ENCODE data around the gene ZBTB4.
"Not testable (repeated sequence)": the region's sequence is repeated elsewhere in the genome, so short reads cannot be mapped to it uniquely, and the experiment has no call there.

The ZBTB4 gene

DNA sequence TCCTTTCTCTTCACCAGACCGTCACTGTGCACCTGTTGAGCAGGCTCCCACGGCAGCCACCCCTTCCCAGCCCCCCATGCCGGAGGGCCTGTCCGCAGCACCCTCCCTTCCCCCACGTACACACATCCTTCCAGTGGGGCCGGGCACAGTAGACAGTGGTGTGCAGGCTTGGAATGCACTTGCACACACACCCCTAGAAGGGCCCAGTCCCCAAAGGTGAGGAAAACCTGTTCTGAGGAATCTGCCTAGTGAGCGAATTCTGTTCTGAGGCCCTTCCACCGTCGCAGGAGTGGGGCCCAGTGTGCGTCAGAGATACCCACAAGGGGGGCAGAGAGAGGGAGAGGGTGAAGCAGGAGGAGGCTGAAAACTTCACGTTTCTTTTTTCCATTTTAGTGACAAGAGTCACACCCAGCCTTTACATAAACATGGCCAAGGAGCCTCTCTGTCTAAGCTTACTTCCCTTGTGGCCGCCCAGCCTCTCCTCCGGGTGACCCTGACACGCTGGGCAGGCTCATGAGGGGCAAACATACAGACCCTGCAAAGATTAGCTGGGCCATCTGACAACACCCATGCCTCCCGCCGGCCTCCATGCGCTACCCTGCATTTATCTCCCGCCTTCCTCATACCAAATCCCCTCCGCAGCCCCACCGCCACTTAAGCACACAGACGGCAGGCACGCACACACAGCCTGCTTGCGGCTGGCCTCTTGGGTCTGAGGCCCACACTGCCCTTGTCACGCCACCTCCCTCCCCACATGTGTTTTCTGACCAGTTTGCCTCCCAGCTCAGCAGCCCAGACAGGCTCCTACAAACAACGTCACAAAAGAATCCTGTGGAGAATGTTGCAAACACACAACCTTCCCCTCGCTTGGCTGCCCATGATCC lies 1.8 kb downstream of the ZBTB4 start:
- Histone ChIP-seq H3K9ac (ENCODE audit: insufficient read length, low read depth) (peak overlapping the region; percentile 44), H3K27me3 (ENCODE audit: insufficient read depth, insufficient read length) (no peaks in the 10 kb centered on the region), H3K9me3 (ENCODE audit: insufficient read depth, low read length) (no peaks in the 10 kb centered on the region), H3K36me3 (ENCODE audit: insufficient read depth, insufficient read length, low read length) (peaks cover 2% of the 10 kb centered on the region), H3K4me1 (ENCODE audit: insufficient read depth, insufficient read length) (peaks cover 18% of the 10 kb centered on the region), H3K4me3 (ENCODE audit: insufficient read length, low read depth) (no peak overlapping the region)
- TF ChIP-seq YY1 (IDR thresholded peaks at IDR 0.05; ENCODE audit: insufficient read depth, insufficient read length) (no peak), ZNF274 (IDR thresholded peaks at IDR 0.05; ENCODE audit: low read depth, low read length) (no peak), SUZ12 (IDR thresholded peaks at IDR 0.05; ENCODE audit: extremely low read depth, insufficient read depth, insufficient read length) (no peak)
- no peak for DNase-seq (ENCODE audit: low read depth, low spot score)

DNA sequence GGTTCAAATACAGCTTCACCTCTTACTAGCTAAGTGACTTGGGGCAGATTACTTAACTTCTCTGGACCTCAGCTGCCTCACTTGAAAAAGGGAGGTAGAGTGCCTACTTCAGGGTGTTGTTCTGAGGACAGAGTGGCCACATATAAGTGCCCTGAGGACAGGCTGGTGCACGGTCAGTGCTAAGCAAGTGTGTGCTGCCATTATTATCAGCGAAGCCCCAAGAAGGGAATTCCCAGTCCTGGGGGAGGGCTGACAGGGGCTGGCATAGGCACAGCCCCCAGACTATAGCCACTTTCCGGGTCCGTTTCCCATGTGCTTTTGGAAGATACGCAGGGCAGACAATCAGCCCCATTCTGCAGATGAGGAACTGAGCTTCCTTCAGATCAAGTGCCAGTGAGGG lies 2.5 kb downstream of the ZBTB4 start:
- no peak overlapping the region for H3K4me3 ChIP-seq (ENCODE audit: insufficient read length, low read depth)
- peaks cover 2% of the 10 kb centered on the region for H3K36me3 ChIP-seq (ENCODE audit: insufficient read depth, insufficient read length, low read length)
- TF ChIP-seq ZNF274 (IDR thresholded peaks at IDR 0.05; ENCODE audit: low read depth, low read length), result no peak
- TF ChIP-seq SUZ12 (IDR thresholded peaks at IDR 0.05; ENCODE audit: extremely low read depth, insufficient read depth, insufficient read length), result no peak
- TF ChIP-seq YY1 (IDR thresholded peaks at IDR 0.05; ENCODE audit: insufficient read depth, insufficient read length), result no peak
- H3K27me3 ChIP-seq (ENCODE audit: insufficient read depth, insufficient read length), result no peaks in the 10 kb centered on the region
- H3K9me3 ChIP-seq (ENCODE audit: insufficient read depth, low read length), result no peaks in the 10 kb centered on the region
- no peak for DNase-seq (ENCODE audit: low read depth, low spot score)
- H3K4me1 ChIP-seq (ENCODE audit: insufficient read depth, insufficient read length), result peaks cover 18% of the 10 kb centered on the region
- H3K9ac ChIP-seq (ENCODE audit: insufficient read length, low read depth), result no peak overlapping the region

DNA sequence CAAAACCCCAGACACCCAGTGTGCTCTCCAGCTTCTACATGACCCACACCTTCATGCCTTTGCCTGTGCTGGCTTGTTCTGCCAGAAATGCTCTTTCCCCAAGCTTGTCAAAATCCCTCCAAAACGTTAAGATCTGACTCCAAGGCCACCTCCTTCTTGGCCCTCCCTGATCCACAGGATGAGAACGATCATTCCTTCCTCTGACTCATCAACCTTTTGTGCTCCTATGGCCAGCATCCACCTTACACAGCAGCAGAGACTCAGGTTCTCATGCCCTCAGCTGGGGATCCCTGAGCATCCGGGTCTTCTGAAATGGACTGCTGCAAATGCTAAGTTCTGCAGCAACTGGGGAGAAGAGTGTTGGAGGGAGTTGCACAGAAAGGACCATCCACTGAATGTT lies 2.9 kb downstream of the ZBTB4 start:
- H3K4me1 ChIP-seq (ENCODE audit: insufficient read depth, insufficient read length), result peaks cover 18% of the 10 kb centered on the region
- H3K9me3 ChIP-seq (ENCODE audit: insufficient read depth, low read length), result no peaks in the 10 kb centered on the region
- peaks cover 2% of the 10 kb centered on the region for H3K36me3 ChIP-seq (ENCODE audit: insufficient read depth, insufficient read length, low read length)
- no peaks in the 10 kb centered on the region for H3K27me3 ChIP-seq (ENCODE audit: insufficient read depth, insufficient read length)
- TF ChIP-seq SUZ12 (IDR thresholded peaks at IDR 0.05; ENCODE audit: extremely low read depth, insufficient read depth, insufficient read length), result no peak
- no peak for TF ChIP-seq YY1 (IDR thresholded peaks at IDR 0.05; ENCODE audit: insufficient read depth, insufficient read length)
- TF ChIP-seq ZNF274 (IDR thresholded peaks at IDR 0.05; ENCODE audit: low read depth, low read length), result no peak
- peak overlapping the region; percentile 9 for H3K9ac ChIP-seq (ENCODE audit: insufficient read length, low read depth)
- DNase-seq (ENCODE audit: low read depth, low spot score), result no peak
- no peak overlapping the region for H3K4me3 ChIP-seq (ENCODE audit: insufficient read length, low read depth)

DNA sequence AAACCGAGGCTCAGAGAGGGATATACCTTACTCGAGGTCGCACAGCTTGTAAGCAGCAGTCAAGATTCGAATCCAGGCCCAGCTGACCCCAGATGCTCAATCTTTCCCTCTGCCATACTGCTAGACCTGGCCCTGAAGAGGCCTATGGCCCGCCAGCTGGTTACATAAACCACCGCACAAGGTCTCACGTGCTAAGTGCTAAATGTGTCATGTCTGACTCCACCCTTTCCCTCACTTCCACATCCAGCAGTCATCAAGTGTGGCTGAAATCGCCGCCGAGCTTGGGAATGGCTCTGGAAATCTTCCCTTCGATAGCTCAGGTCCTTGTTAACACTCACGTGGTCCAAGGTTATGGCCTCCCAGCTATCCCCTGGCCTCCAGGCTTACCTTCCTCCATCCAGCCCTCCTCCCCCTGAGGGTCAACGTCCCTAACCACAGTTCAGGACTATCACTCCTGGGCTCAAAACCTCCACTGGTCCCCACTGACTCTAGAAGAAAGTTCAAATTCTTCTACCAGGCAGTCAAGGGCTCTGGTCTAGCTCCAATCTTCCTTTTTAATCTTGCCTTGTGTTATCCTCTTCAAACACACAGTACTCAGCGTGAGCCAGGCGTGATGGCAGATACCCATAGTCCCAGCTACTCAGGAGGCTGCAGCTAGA lies 3.5 kb downstream of the ZBTB4 start:
- no peaks in the 10 kb centered on the region for H3K9me3 ChIP-seq (ENCODE audit: insufficient read depth, low read length)
- H3K27me3 ChIP-seq (ENCODE audit: insufficient read depth, insufficient read length), result no peaks in the 10 kb centered on the region
- H3K4me3 ChIP-seq (ENCODE audit: insufficient read length, low read depth), result no peak overlapping the region
- TF ChIP-seq ZNF274 (IDR thresholded peaks at IDR 0.05; ENCODE audit: low read depth, low read length) (no peak), YY1 (IDR thresholded peaks at IDR 0.05; ENCODE audit: insufficient read depth, insufficient read length) (no peak), SUZ12 (IDR thresholded peaks at IDR 0.05; ENCODE audit: extremely low read depth, insufficient read depth, insufficient read length) (no peak)
- DNase-seq (ENCODE audit: low read depth, low spot score), result no peak
- H3K4me1 ChIP-seq (ENCODE audit: insufficient read depth, insufficient read length), result peaks cover 18% of the 10 kb centered on the region
- H3K36me3 ChIP-seq (ENCODE audit: insufficient read depth, insufficient read length, low read length), result peaks cover 2% of the 10 kb centered on the region
- H3K9ac ChIP-seq (ENCODE audit: insufficient read length, low read depth), result peak overlapping the region; percentile 9

DNA sequence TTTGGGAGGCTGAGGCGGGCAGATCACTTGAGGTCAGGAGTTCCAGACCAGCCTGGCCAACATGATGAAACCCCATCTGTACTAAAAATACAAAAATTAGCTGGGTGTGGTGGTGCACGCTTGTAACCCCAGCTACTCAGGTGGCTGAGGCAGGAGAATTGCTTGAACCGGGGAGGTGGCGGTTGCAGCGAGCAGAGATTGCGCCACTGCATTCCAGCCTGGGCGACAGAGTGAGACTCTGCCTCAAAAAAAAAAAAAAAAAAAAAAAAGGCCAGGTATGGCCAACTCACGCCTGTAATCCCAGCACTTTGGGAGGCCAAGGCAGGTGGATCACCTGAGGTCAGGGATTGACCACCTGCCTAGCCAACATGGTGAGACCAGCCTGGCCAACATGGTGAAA lies 4.7 kb downstream of the ZBTB4 start:
- H3K36me3 ChIP-seq (ENCODE audit: insufficient read depth, insufficient read length, low read length); DNase-seq (ENCODE audit: low read depth, low spot score); H3K4me3 ChIP-seq (ENCODE audit: insufficient read length, low read depth); H3K27me3 ChIP-seq (ENCODE audit: insufficient read depth, insufficient read length); H3K9me3 ChIP-seq (ENCODE audit: insufficient read depth, low read length); H3K9ac ChIP-seq (ENCODE audit: insufficient read length, low read depth): not testable (repeated sequence)
- peaks cover 16% of the 10 kb centered on the region for H3K4me1 ChIP-seq (ENCODE audit: insufficient read depth, insufficient read length)

DNA sequence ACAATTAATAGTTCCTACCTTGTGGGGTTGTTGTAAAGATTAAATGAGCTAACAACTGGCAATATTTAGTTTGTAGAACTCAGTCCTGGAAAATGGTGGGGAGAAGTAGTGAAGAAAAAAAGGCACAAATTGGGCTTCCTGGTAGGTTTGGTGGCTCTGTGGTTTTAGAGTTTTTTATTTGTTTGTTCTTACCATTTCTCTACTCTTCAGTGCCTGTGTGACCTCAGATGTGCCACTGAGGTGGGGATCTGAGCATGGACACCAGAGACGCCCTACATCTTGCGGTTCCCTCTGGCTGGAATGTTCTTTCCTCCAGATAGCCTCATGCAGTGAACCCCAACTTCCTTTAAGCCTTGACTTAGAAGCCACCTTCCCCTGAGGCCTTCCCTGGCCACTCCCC lies 7.7 kb downstream of the ZBTB4 start:
- TF ChIP-seq ZNF274 (IDR thresholded peaks at IDR 0.05; ENCODE audit: low read depth, low read length) (no peak), YY1 (IDR thresholded peaks at IDR 0.05; ENCODE audit: insufficient read depth, insufficient read length) (no peak), SUZ12 (IDR thresholded peaks at IDR 0.05; ENCODE audit: extremely low read depth, insufficient read depth, insufficient read length) (no peak)
- H3K4me1 ChIP-seq (ENCODE audit: insufficient read depth, insufficient read length), result peaks cover 4% of the 10 kb centered on the region
- H3K9me3 ChIP-seq (ENCODE audit: insufficient read depth, low read length), result no peaks in the 10 kb centered on the region
- H3K4me3 ChIP-seq (ENCODE audit: insufficient read length, low read depth), result no peak overlapping the region
- H3K9ac ChIP-seq (ENCODE audit: insufficient read length, low read depth), result no peak overlapping the region
- no peaks in the 10 kb centered on the region for H3K27me3 ChIP-seq (ENCODE audit: insufficient read depth, insufficient read length)
- no peak for DNase-seq (ENCODE audit: low read depth, low spot score)
- H3K36me3 ChIP-seq (ENCODE audit: insufficient read depth, insufficient read length, low read length), result peaks cover 6% of the 10 kb centered on the region

DNA sequence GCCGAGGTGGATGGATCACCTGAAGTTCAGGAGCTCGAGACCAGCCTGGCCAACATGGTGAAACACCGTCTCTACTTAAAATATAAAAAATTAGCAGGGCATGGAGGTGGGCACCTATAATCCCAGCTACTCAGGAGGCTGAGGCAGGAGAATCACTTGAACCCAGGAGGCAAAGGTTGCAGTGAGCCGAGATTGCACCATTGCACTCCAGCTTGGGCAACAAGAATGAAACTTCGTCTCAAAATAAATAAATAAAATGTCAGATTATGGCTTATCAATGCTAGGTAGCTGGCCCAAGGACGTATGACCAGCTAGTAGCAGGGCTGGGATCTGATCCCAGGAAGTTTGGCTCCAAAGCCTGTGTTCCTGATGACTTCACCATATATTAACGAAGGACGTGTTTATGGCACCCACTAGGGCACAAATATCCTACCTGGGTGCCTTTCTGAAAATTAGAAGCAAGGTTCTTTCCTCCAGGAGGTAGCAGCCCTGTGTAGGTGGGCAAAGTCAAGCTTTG lies 8.9 kb downstream of the ZBTB4 start:
- not testable (repeated sequence) for H3K27me3 ChIP-seq (ENCODE audit: insufficient read depth, insufficient read length); H3K9ac ChIP-seq (ENCODE audit: insufficient read length, low read depth); DNase-seq (ENCODE audit: low read depth, low spot score); H3K9me3 ChIP-seq (ENCODE audit: insufficient read depth, low read length); H3K4me3 ChIP-seq (ENCODE audit: insufficient read length, low read depth); H3K4me1 ChIP-seq (ENCODE audit: insufficient read depth, insufficient read length)
- H3K36me3 ChIP-seq (ENCODE audit: insufficient read depth, insufficient read length, low read length), result peaks cover 11% of the 10 kb centered on the region

DNA sequence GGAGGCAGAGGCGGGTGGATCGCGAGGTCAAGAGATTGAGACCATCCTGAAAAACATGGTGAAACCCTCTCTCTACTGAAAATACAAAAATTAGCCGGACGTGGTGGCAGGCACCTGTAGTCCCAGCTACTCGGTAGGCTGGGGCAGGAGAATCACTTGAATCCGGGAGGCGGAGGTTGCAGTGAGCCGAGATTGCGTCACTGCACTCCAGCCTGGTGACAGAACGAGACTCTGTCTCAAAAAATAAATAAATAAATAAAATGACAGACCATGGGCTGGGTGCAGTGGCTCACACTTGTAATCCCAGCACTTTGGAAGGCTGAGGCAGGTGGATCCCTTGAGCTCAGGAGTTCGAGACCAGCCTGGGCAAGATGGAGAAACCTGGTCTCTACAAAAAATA lies 9.6 kb downstream of the ZBTB4 start:
- not testable (repeated sequence) for DNase-seq (ENCODE audit: low read depth, low spot score); H3K9me3 ChIP-seq (ENCODE audit: insufficient read depth, low read length); H3K27me3 ChIP-seq (ENCODE audit: insufficient read depth, insufficient read length); H3K9ac ChIP-seq (ENCODE audit: insufficient read length, low read depth); H3K4me3 ChIP-seq (ENCODE audit: insufficient read length, low read depth); H3K4me1 ChIP-seq (ENCODE audit: insufficient read depth, insufficient read length)
- H3K36me3 ChIP-seq (ENCODE audit: insufficient read depth, insufficient read length, low read length), result peaks cover 13% of the 10 kb centered on the region
